Measurements from ENCODE around the gene WNT9A.

WNT9A gene

GRCh38 chr1:227924168-227924832 lies 23.4 kb downstream of the WNT9A start:
- DNase-seq (ENCODE audit: low read depth) = no peak

- no peak for DNase-seq (ENCODE audit: low read depth)
Measured at GRCh38 chr1:227923353-227924167, 24.2 kb downstream of the WNT9A start.

GRCh38 chr1:227922501-227923352 lies 25.0 kb downstream of the WNT9A start:
- DNase-seq (ENCODE audit: low read depth) = no peak

GRCh38 chr1:227921461-227922185 lies 26.1 kb downstream of the WNT9A start:
- no peak for DNase-seq (ENCODE audit: low read depth)

- DNase-seq (ENCODE audit: low read depth) = no peak
Measured at GRCh38 chr1:227920896-227921295, 26.8 kb downstream of the WNT9A start.

GRCh38 chr1:227920426-227920825 lies 27.3 kb downstream of the WNT9A start:
- DNase-seq (ENCODE audit: low read depth) = no peak

- no peak for DNase-seq (ENCODE audit: low read depth)
Measured at GRCh38 chr1:227919906-227920305, 27.8 kb downstream of the WNT9A start.

- no peak for DNase-seq (ENCODE audit: low read depth)
Measured at GRCh38 chr1:227918736-227919135, 29.0 kb downstream of the WNT9A start.

- no peak for DNase-seq (ENCODE audit: low read depth)
Measured at GRCh38 chr1:227918083-227918700, 29.5 kb downstream of the WNT9A start.

GRCh38 chr1:227917081-227917950 lies 30.4 kb downstream of the WNT9A start:
- DNase-seq (ENCODE audit: low read depth) = no peak

- no peak for DNase-seq (ENCODE audit: low read depth)
Measured at GRCh38 chr1:227916655-227917054, 31.1 kb downstream of the WNT9A start.

GRCh38 chr1:227915564-227916553 lies 31.9 kb downstream of the WNT9A start:
- no peak for DNase-seq (ENCODE audit: low read depth)

- no peak for DNase-seq (ENCODE audit: low read depth)
Measured at GRCh38 chr1:227914801-227915563, 32.8 kb downstream of the WNT9A start.

- no peak for DNase-seq (ENCODE audit: low read depth)
Measured at GRCh38 chr1:227913764-227914721, 33.7 kb downstream of the WNT9A start.

GRCh38 chr1:227913396-227913763 lies 34.4 kb downstream of the WNT9A start:
- no peak for DNase-seq (ENCODE audit: low read depth)

GRCh38 chr1:227912866-227913265 lies 34.9 kb downstream of the WNT9A start:
- no peak for DNase-seq (ENCODE audit: low read depth)

GRCh38 chr1:227911376-227911775 lies 36.4 kb downstream of the WNT9A start:
- DNase-seq (ENCODE audit: low read depth) = no peak

All from activated T-cell treated with anti-CD3 and anti-CD28 coated beads for 1 hour (primary cell).